GM18907 (cell line): Measurements from ENCODE around the gene SERPING1.
"Not testable (repeated sequence)": the region's sequence is repeated elsewhere in the genome, so short reads cannot be mapped to it uniquely, and the experiment has no call there.

Experiments
- ATAC-seq: cut with Tn5 transposase; IDR thresholded peaks from one replicate; pipeline ENCODE4 v1.9.1; 2021; ENCODE audit warnings: mild to moderate bottlenecking, moderate library complexity; ENCODE audit not compliant: unreplicated experiment

SERPING1 gene

DNA sequence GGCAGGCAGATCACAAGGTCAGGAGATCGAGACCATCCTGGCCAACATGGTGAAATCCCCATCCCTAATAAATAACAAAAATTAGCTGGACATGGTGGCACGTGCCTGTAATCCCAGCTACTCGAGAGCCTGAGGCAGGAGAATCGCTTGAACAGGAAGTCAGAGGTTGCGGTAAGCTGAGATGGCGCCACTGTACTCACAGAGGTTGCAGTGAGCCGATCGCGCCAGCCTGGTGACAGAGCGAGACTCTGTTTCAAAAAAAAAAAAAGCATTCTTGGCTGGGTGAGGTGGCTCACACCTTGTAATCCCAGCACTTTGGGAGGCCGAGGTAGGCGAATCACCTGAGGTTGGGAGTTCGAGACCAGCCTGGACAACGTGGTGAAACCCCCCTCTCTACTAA is 54.7 kb downstream of the SERPING1 start:
- not testable (repeated sequence) for ATAC-seq

DNA sequence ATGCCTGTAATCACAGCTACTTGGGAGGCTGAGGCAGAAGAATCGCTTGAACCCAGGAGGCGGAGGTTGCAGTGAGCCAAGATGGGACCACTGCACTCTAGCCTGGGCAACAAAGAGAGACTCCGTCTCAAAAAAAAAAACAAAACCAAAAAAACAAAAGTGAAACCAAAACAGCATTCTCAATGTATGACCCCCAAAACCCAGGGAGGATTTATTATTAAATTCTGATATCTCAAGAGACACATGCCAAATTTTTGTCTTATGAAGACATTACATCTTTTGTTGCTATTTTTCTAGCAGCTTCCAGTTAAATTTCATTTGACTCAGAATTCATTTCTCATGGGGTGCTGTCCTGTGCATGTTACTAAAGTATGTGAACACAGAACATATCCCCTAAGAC is 55.2 kb downstream of the SERPING1 start:
- ATAC-seq: no peak

DNA sequence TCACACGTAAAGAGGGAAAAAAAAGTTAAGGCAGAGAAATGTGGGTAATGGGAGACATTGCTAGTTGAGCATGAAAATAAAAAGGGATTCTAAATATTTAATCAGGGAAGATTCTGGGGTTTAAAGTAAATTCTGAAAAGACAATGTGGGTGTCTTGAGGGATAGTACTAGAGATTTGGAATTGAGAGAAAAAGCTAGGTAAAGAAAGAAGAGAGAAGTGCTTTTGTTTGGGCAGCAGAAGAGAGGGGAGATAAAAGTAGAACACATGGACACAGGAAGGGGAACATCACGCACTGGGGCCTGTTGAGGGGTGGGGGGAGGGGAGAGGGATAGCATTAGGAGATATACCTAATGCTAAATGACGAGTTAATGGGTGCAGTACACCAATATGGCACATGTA is 55.7 kb downstream of the SERPING1 start:
- ATAC-seq: no peak

DNA sequence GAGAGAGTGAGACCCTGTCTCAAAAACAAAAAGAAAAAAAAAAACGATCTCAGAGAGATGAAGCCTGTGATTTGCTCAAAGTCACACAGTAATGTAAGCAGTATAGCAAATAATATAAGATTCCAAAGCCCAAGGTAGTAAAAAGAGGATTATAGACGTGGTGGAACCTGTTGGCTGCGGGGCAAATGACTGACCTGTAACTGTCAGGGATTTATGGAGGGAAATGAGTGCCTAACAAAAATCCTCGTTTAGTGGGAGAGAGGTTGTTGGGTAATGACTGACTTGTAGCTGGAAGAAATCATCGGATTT is 59.4 kb downstream of the SERPING1 start:
- no peak for ATAC-seq

DNA sequence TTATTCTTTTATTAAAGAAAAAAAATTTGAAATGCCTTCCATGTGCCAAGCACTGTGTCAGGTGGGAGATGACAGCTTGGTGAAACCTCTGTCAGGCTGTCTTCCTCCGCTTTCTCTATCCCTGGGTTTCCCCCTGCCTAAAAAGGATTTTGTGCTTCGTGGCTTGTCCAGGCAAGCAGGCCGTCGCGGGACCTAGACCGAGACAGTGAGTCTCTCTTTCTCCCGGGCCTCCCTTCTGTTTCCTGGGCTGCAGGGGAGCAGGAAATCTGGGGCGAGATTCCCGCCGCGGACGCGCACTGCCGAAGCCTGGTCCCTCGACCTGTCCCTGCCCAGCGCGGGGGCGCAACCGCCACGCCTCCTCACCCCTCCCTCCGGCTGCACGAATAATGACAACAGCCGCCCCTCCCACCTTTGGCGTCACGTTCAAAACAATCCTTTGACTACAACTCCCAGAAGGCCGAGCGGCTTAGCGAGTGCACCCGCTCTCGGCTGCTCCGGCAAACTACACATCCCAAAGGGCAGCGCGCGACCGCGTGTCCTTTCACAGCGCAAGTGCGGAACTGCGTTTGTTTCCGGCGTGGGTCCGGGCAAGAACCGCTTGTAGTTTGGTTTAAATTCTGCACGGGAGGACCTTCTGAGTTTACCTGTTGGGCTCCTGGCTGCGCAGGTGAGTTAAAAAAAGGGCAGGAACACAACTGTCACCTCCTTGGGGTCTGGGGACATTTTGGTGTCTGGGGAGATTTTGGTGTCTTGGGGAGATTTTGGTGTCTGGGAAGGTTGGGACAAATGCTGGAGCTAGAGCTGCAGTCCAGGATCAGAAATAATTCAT is 59.9 kb downstream of the SERPING1 start, which contains the start of gene CLP1:
Gene CLP1, plus strand, starts transcription at position 569 of the 829 bp plus-strand sequence. CDS start 1,715 bp downstream, outside the sequence.
- ATAC-seq: peak; percentile 99

DNA sequence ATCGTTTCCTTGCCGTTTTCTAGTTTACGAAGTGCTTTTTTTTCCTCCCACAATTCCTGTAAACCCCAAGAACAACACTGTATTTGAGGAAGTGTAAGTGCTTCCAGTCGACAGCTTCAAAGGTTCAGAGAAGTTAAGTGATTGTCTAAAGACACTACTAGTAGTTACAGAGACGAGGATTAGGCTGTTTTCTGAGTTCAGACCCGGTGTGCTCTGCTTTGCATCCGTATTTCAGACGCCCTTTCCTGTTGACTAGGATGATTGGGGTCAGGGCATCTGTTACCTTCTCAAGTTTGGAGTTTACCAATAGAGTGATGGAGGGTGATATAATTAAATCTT is 60.5 kb downstream of the SERPING1 start:
- ATAC-seq: no peak

DNA sequence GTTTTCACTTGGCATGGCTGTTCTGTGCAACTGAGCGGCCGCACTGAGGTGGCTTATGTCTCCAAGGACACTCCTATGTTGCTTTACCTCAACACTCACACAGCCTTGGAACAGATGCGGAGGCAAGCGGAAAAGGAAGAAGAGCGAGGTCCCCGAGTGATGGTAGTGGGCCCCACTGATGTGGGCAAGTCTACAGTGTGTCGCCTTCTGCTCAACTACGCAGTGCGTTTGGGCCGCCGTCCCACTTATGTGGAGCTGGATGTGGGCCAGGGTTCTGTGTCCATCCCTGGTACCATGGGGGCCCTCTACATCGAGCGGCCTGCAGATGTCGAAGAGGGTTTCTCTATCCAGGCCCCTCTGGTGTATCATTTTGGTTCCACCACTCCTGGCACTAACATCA is 62.2 kb downstream of the SERPING1 start:
- no peak for ATAC-seq

DNA sequence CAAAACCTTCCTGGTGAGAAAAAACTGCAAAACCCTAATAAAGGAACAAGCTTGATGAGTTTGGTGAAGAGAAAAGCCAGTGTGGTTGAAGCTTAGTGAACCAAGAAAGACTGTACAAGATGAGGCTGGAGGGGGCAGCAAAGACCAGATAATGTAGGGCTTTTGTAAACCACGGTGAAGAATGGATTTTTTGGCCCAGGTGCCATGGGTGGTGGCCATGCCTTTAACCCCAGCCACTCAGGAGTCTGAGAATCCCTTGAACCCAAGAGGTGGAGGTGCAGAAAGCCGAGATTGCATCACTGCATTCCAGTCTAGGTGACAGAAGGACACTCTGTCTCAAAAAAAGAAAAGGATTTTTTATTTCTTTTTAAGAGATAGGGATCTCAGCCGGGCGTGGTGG is 65.4 kb downstream of the SERPING1 start:
- ATAC-seq: no peak

DNA sequence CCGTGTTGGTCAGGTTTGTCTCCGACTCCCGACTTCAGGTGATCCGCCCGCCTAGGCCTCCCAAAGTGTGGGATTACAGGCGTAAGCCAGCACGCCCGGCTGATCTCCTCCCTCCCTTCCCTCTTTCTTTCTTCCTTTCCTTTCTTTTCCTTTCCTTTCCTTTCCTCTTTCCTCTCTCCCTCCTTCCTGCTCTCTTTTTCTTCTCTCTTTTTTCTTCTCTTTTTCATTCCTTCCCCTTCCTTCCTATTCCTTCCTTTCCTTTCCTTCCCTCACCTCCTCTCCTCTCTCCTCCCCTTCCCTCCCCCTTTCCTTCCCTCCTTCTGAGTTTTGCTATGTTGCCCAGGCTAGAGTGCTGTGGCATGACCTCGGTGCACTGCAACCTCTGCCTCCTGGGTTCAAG is 66.5 kb downstream of the SERPING1 start:
- no peak for ATAC-seq
